ENCODE measurements around the gene PSMD5. TPM values are rescaled to one million over a fixed set of nuclear protein-coding genes. Genes with fewer than 3 reads are reported as not detected.

PSMD5 gene
- total RNA-seq, 1 donor = 27.5 TPM

- Histone ChIP-seq H3K9me3 (ENCODE audit: low read depth, low read length) (no peaks in the 10 kb centered on the region), H3K4me1 (ENCODE audit: insufficient read depth, low read length) (no peaks in the 10 kb centered on the region), H3K27me3 (ENCODE audit: insufficient read depth, low read length) (no peaks in the 10 kb centered on the region), H3K4me3 (ENCODE audit: low read length) (no peak overlapping the region)
Measured at GRCh38 chr9:120854596-120855327, 12.0 kb upstream of the PSMD5 start.

DNA sequence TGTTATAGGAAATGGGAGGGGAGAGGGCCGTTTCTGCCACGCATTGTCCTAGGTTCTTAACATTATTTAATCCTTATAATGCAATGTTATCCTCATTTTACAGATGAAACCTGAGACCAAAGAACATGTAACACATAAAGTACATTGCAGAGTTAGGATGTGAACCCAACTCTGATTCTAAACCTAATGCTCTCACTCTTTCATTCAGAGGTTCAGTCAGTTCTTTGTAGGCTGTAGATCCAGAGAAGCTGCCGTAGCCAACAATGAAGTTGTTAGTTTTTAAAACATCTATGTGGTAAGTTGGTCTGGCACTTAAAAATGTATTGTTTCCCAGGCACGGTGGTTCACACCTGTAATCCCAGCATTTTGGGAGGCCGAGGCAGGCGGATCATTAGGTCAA, 10.5 kb upstream of the PSMD5 start:
- Histone ChIP-seq H3K4me1 (ENCODE audit: insufficient read depth, low read length) (no peaks in the 10 kb centered on the region), H3K9me3 (ENCODE audit: low read depth, low read length) (no peaks in the 10 kb centered on the region), H3K4me3 (ENCODE audit: low read length) (no peak overlapping the region), H3K27me3 (ENCODE audit: insufficient read depth, low read length) (no peaks in the 10 kb centered on the region)

DNA sequence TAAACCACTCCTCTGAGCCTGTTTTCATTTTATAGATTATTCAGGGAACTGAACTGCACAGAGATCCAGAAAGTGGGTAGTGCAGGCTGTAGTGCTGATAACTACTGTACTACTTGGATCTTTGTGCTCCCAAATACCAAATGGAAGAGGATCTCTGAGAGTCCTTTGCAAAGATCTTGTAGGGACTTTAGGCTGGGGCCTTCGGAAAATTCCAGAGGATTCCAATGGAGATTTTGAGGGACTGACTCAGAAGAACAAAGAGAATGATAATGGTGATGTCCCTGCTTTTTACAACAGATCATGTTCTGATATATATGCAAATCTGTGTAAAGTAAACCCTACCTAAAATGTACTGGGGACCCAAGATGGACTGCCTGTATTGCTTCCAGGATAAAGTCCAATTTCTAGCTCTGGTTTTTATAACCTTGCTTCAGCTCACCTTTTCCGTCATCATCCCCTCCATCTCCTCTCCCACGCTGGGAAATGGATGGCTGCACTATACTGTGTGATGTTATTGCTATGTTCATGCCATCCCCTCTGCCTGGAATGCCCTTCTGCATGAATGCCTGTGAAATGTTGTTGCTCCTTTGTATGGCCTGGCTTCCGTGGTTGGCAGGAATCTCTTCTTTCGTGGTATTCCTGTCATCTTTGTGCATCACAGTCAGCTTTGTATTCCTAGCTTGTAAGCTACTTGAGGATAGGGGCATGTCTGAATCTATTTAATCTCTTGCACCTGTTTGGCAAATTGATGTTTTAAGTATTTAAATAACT, 9.7 kb upstream of the PSMD5 start:
- Histone ChIP-seq H3K4me3 (ENCODE audit: low read length) (no peak overlapping the region), H3K27me3 (ENCODE audit: insufficient read depth, low read length) (no peaks in the 10 kb centered on the region), H3K4me1 (ENCODE audit: insufficient read depth, low read length) (peaks cover 2% of the 10 kb centered on the region), H3K9me3 (ENCODE audit: low read depth, low read length) (no peaks in the 10 kb centered on the region)

- H3K4me3 ChIP-seq (ENCODE audit: low read length) = no peak overlapping the region
- H3K9me3 ChIP-seq (ENCODE audit: low read depth, low read length) = no peaks in the 10 kb centered on the region
- peaks cover 12% of the 10 kb centered on the region for H3K4me1 ChIP-seq (ENCODE audit: insufficient read depth, low read length)
- H3K27me3 ChIP-seq (ENCODE audit: insufficient read depth, low read length) = no peaks in the 10 kb centered on the region
Measured at GRCh38 chr9:120851449-120851848, 8.7 kb upstream of the PSMD5 start.

GRCh38 chr9:120850315-120850714, 7.6 kb upstream of the PSMD5 start:
- Histone ChIP-seq H3K27me3 (ENCODE audit: insufficient read depth, low read length) (no peaks in the 10 kb centered on the region), H3K4me1 (ENCODE audit: insufficient read depth, low read length) (peaks cover 24% of the 10 kb centered on the region), H3K4me3 (ENCODE audit: low read length) (no peak overlapping the region), H3K9me3 (ENCODE audit: low read depth, low read length) (no peaks in the 10 kb centered on the region)

GRCh38 chr9:120846906-120847305, 4.2 kb upstream of the PSMD5 start:
- H3K9me3 ChIP-seq (ENCODE audit: low read depth, low read length) = no peaks in the 10 kb centered on the region
- H3K27me3 ChIP-seq (ENCODE audit: insufficient read depth, low read length) = no peaks in the 10 kb centered on the region
- H3K4me1 ChIP-seq (ENCODE audit: insufficient read depth, low read length) = peaks cover 47% of the 10 kb centered on the region
- no peak overlapping the region for H3K4me3 ChIP-seq (ENCODE audit: low read length)

GRCh38 chr9:120846251-120846889, 3.6 kb upstream of the PSMD5 start:
- Histone ChIP-seq H3K27me3 (ENCODE audit: insufficient read depth, low read length) (no peaks in the 10 kb centered on the region), H3K9me3 (ENCODE audit: low read depth, low read length) (no peaks in the 10 kb centered on the region), H3K4me3 (ENCODE audit: low read length) (no peak overlapping the region), H3K4me1 (ENCODE audit: insufficient read depth, low read length) (peaks cover 53% of the 10 kb centered on the region)

GRCh38 chr9:120845255-120845654, 2.5 kb upstream of the PSMD5 start:
- no peaks in the 10 kb centered on the region for H3K9me3 ChIP-seq (ENCODE audit: low read depth, low read length)
- peaks cover 54% of the 10 kb centered on the region for H3K4me1 ChIP-seq (ENCODE audit: insufficient read depth, low read length)
- no peak overlapping the region for H3K4me3 ChIP-seq (ENCODE audit: low read length)
- H3K27me3 ChIP-seq (ENCODE audit: insufficient read depth, low read length) = no peaks in the 10 kb centered on the region

GRCh38 chr9:120841930-120842684, 615 bp downstream of the PSMD5 start:
- no peaks in the 10 kb centered on the region for H3K27me3 ChIP-seq (ENCODE audit: insufficient read depth, low read length)
- no peaks in the 10 kb centered on the region for H3K9me3 ChIP-seq (ENCODE audit: low read depth, low read length)
- peaks cover 48% of the 10 kb centered on the region for H3K4me1 ChIP-seq (ENCODE audit: insufficient read depth, low read length)
- peak overlapping the region; percentile 93 for H3K4me3 ChIP-seq (ENCODE audit: low read length)

- Histone ChIP-seq H3K9me3 (ENCODE audit: low read depth, low read length) (no peaks in the 10 kb centered on the region), H3K27me3 (ENCODE audit: insufficient read depth, low read length) (no peaks in the 10 kb centered on the region), H3K4me1 (ENCODE audit: insufficient read depth, low read length) (peaks cover 21% of the 10 kb centered on the region), H3K4me3 (ENCODE audit: low read length) (no peak overlapping the region)
Measured at GRCh38 chr9:120839146-120839545, 3.6 kb downstream of the PSMD5 start.

GRCh38 chr9:120837921-120838320, 4.8 kb downstream of the PSMD5 start:
- Histone ChIP-seq H3K9me3 (ENCODE audit: low read depth, low read length) (no peaks in the 10 kb centered on the region), H3K27me3 (ENCODE audit: insufficient read depth, low read length) (no peaks in the 10 kb centered on the region), H3K4me3 (ENCODE audit: low read length) (no peak overlapping the region), H3K4me1 (ENCODE audit: insufficient read depth, low read length) (peaks cover 12% of the 10 kb centered on the region)

- Histone ChIP-seq H3K9me3 (ENCODE audit: low read depth, low read length) (no peaks in the 10 kb centered on the region), H3K27me3 (ENCODE audit: insufficient read depth, low read length) (no peaks in the 10 kb centered on the region), H3K4me3 (ENCODE audit: low read length) (no peak overlapping the region), H3K4me1 (ENCODE audit: insufficient read depth, low read length) (no peaks in the 10 kb centered on the region)
Measured at GRCh38 chr9:120833325-120833724, 9.4 kb downstream of the PSMD5 start.

- H3K4me3 ChIP-seq (ENCODE audit: low read length) = no peak overlapping the region
- H3K4me1 ChIP-seq (ENCODE audit: insufficient read depth, low read length) = no peaks in the 10 kb centered on the region
- H3K9me3 ChIP-seq (ENCODE audit: low read depth, low read length) = no peaks in the 10 kb centered on the region
- no peaks in the 10 kb centered on the region for H3K27me3 ChIP-seq (ENCODE audit: insufficient read depth, low read length)
Measured at GRCh38 chr9:120832807-120833206, 9.9 kb downstream of the PSMD5 start.

DNA sequence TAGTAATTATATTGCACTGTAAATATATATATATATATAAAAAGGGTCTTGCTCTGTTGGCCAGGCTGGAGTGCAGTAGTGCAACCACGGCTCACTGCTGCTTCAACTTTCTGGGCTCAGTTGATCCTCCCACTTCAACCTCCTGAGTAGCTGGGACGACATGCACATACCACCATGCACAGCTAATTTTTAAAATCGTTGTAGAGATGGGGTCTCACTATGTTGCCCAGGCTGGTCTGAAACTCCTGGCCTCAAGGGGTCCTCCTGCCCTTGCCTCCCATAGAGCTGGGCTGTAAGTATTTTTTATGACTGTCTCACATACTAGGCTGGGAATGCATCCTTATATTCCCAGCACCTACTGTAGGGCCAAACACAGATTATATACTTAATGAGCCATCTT, 11.9 kb downstream of the PSMD5 start:
- Histone ChIP-seq H3K27me3 (ENCODE audit: insufficient read depth, low read length) (no peaks in the 10 kb centered on the region), H3K4me3 (ENCODE audit: low read length) (no peak overlapping the region), H3K4me1 (ENCODE audit: insufficient read depth, low read length) (no peaks in the 10 kb centered on the region), H3K9me3 (ENCODE audit: low read depth, low read length) (no peaks in the 10 kb centered on the region)

- no peak overlapping the region for H3K4me3 ChIP-seq (ENCODE audit: low read length)
- no peaks in the 10 kb centered on the region for H3K4me1 ChIP-seq (ENCODE audit: insufficient read depth, low read length)
- no peaks in the 10 kb centered on the region for H3K27me3 ChIP-seq (ENCODE audit: insufficient read depth, low read length)
- no peaks in the 10 kb centered on the region for H3K9me3 ChIP-seq (ENCODE audit: low read depth, low read length)
Measured at GRCh38 chr9:120830151-120830550, 12.6 kb downstream of the PSMD5 start.

All from mononuclear cell (primary cell).